ENCODE results near the gene INSR.
"Not testable (repeated sequence)": the region's sequence is repeated elsewhere in the genome, so short reads cannot be mapped to it uniquely, and the experiment has no call there.

INSR gene

GRCh38 chr19:7224209-7224686 is 70.0 kb downstream of the INSR start:
- DNase-seq (ENCODE audit: low read depth) = no peak

- DNase-seq (ENCODE audit: low read depth) = no peak
Measured at GRCh38 chr19:7223429-7223828, 70.8 kb downstream of the INSR start.

- DNase-seq (ENCODE audit: low read depth) = no peak
Measured at GRCh38 chr19:7219056-7219455, 75.2 kb downstream of the INSR start.

GRCh38 chr19:7217861-7218260 is 76.4 kb downstream of the INSR start:
- no peak for DNase-seq (ENCODE audit: low read depth)

- DNase-seq (ENCODE audit: low read depth) = no peak
Measured at GRCh38 chr19:7216373-7216902, 77.8 kb downstream of the INSR start.

- DNase-seq (ENCODE audit: low read depth) = no peak
Measured at GRCh38 chr19:7215176-7215575, 79.0 kb downstream of the INSR start.

GRCh38 chr19:7214324-7215089 is 79.7 kb downstream of the INSR start:
- DNase-seq (ENCODE audit: low read depth) = no peak

GRCh38 chr19:7213628-7214323 is 80.4 kb downstream of the INSR start:
- DNase-seq (ENCODE audit: low read depth) = no peak

- no peak for DNase-seq (ENCODE audit: low read depth)
Measured at GRCh38 chr19:7211191-7211951, 82.8 kb downstream of the INSR start.

GRCh38 chr19:7210359-7210758 is 83.9 kb downstream of the INSR start:
- DNase-seq (ENCODE audit: low read depth) = no peak

- DNase-seq (ENCODE audit: low read depth) = not testable (repeated sequence)
Measured at GRCh38 chr19:7209597-7210325, 84.5 kb downstream of the INSR start.

- not testable (repeated sequence) for DNase-seq (ENCODE audit: low read depth)
Measured at GRCh38 chr19:7209036-7209435, 85.2 kb downstream of the INSR start.

- DNase-seq (ENCODE audit: low read depth) = no peak
Measured at GRCh38 chr19:7203332-7203731, 90.9 kb downstream of the INSR start.

- no peak for DNase-seq (ENCODE audit: low read depth)
Measured at GRCh38 chr19:7202888-7203287, 91.3 kb downstream of the INSR start.

- no peak for DNase-seq (ENCODE audit: low read depth)
Measured at GRCh38 chr19:7200736-7201135, 93.5 kb downstream of the INSR start.

- no peak for DNase-seq (ENCODE audit: low read depth)
Measured at GRCh38 chr19:7199613-7200533, 94.3 kb downstream of the INSR start.

GRCh38 chr19:7197760-7198696 is 96.2 kb downstream of the INSR start:
- peak; percentile 87 for DNase-seq (ENCODE audit: low read depth)

- peak; percentile 84 for DNase-seq (ENCODE audit: low read depth)
Measured at GRCh38 chr19:7197119-7197759, 97.0 kb downstream of the INSR start.

GRCh38 chr19:7196763-7197118 is 97.5 kb downstream of the INSR start:
- DNase-seq (ENCODE audit: low read depth) = no peak

All from activated T-cell treated with anti-CD3 and anti-CD28 coated beads for 24 hours (primary cell).